MV-4-11 (cell line): Measurements from ENCODE around the gene CARS1.

Source experiments
- DNase-seq: peaks from one replicate; lab custom pipeline; 2025; lab: John Stamatoyannopoulos, UW

Gene CARS1

DNA sequence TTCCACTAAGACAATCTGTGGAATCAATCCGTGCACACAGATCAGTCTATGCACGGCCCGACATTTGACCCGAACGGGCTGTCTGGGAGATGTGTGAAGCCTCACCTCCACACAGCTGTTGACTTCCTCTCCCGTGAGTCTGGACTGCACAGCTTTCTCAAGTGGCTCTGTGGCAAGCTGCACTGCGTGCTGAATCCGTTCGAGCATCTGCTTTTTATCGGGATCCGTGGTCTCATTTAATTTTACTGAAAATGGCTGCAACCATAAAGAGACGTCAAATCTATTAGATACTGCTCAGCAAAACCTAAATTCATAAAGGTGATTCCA is 19.3 kb downstream of the CARS1 start:
- no peak for DNase-seq

DNA sequence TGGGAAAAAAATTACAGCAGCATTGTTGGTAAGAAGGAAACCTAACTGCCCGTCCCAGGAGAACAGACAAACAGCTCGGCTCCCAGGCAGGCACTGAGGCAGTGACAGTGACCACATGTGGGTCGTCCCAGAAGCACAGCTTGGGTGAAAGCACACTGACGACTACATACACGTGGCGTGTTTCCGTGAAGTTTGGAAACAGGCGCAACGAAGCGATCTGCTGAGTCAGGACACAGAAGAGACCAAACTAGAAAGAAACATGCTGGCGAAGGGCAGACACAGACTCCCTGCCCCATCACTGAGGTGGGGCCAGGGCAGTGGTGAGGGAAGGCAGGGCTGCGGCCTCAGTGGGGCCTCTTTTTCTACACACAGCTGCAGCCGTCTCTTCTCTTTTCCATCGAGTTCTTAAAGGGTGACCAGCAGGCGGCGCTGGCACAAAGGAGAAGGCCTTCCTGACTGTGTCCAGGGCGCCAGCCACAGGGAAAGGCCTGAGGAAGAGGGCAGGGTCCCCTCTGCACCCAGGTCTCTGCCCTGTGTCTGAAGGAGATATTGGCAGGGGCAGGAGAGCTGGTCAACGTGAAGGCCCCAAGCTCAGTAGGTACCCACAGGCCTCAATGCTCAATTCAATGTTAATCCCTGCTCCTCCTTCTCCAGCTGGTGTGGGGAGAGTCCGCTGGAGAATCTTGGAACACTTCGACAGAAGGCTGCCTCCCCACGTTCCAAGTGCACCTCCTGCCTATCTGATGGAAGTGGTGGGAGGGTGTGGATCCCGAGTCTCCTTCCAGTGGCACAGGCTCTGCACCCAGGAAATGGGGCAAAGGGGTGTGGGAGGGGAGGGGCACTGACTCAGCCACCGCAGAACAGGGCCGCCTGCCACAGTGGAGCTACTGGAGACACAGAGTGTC is 19.9 kb downstream of the CARS1 start:
- peak; percentile 66 for DNase-seq

DNA sequence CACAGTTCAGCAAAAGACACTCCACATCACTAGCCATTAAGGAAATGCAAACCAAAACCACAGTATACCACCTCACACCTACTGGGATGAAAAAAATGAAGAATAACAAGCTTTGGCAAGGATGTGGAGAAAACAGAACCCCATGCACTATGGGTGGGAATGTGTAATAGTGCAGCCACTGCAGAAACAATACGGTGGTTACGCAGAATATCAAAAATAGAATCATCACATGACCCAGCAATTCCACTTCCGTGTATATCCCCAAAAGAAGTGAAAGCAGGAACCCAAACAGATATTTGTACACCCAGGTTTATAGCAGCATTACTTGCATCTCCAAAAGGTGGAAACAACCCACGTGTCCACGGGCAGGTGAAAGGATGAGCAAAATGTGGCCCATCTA is 20.8 kb downstream of the CARS1 start:
- DNase-seq: peak; percentile 83

DNA sequence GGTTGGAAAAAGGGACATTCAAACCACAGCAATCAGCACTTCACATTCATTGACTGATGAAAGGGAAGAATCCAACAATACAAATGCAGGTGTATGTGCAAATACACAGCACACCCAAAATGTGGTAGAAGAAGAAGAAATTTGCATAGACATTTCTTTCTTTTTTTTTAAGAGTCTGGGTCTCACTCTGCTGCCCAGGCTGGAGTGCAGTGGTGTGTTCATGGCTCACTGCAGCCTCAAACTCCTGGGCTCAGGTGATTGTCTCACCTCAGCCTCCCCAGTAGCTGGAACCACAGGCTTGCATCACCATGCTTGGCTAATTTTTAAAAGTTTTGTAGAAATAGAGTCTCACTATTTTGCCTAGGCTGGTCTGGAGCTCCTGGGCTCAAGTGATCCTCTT is 21.9 kb downstream of the CARS1 start:
- no peak for DNase-seq

DNA sequence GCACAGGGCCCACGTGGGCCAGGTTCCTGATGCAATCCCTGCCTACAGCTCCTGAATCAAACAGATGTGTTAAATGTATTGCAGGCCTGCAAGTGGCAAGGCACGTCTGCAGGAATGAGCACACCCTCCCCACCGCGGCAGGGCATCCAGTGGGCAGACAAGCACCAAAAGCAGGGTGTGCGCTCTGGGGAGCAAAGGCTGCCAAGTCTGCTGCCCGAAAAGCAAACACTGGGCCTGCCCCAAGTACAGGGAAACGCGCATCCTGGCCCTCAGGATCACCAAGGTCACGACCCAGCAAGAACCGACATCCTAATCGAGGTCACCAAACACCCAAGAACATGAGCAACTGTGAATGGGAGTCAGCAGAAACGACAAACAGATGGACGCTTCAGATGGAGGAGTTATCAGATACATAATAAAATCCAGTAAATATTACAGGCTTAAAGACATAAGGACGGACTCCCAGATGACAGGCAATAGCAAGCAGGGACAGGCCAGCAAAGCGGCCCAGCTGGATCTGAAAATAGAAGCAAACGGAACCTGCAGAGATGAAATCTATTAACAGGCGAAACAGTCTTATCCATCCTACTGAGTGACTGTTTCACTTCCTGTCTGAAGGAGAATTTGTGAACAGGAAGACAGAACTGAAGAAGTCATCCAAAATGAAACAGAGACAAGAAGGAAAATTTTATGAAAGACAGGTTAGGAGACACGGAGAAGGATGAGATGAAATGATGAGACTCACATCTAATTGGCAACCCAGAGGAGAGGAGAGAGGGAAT is 26.7 kb downstream of the CARS1 start:
- DNase-seq: peak; percentile 83

DNA sequence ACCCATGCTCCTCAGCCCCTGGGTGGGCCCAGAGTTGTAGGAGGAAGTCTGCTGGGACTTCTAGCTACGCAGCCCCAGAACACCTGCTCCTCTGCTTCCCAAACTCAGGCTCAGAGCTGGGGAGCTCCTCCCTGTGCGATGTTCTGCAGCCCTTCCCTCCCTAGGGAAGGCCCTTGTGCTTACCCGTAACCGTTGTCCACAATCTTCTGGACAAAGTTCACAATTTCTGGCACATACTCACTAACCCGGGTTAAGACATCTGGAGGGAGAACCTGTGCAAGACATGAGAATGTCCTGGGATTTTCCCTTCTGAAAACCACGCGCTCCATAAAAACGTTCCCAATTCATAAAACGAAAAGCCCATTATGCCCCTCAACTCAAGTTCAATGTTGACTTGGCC is 28.4 kb downstream of the CARS1 start:
- DNase-seq: no peak

DNA sequence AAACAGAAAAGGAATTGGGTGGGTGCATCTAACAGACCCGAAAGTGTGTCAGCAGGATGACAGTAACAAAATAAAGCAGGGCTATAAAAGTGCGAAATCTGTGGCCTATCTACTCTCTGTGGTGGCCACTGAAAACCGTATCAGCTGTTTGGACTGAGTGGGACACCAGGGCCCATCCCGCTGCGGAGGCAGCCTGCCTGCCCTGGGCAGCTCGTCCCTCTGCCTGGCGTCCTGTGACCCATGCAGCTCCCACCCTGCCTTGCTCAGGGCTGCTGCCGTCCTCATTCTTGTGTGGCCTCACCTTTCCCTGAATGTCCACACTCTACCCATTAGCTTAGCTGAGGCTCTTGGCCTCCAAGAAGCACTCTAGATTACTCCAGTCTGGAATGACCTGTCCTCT is 30.4 kb downstream of the CARS1 start:
- DNase-seq: no peak

DNA sequence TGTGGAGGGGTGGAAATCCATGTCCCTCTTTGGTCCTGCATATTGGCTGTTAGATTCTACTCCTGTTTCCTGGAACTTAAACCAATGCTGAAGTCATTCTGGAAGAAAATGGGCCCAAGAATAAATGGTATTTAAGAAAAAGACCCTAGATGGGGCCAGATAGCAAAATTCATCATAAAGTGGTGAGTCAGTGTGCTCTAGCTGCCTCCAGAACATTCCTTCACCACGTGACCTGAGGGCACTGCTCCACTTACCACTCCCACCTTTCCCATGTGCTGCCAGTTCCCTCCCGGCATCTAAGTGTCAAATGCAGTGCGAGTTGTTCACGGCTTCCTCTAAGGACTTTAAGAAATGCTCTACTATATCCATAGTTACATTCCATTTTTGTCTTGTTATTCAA is 34.2 kb downstream of the CARS1 start:
- DNase-seq: no peak

DNA sequence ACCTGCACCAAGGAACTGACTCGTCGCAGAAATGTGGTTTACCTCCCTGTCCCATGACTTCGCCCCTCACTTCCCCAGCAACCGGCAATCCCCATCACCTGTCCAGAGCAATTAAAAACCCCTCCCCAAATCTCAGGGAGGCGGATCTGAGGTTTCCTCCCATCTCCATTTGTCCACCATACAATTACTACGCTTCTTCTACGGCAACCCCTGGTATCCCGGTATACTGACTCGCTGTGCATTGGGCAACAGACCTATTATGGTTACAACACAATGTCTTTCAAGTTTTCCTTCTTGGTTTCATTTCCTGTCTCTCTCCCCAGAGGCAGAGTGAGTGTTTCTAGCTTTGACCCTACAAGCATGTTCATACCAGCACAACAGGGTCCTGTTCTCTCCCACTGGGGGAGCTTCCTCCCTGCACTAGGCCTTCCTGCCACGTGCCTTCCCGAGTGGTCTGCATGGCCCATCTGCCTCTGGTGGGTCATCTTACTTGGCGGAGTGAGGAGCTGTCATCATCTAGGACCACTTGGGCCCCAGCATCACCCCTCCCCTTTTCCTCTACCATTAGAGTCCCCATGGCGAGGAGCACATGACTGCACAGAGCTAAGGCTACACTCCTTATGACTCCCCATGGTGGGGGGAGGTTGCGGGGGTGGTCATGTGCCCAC is 34.8 kb downstream of the CARS1 start:
- peak; percentile 98 for DNase-seq

DNA sequence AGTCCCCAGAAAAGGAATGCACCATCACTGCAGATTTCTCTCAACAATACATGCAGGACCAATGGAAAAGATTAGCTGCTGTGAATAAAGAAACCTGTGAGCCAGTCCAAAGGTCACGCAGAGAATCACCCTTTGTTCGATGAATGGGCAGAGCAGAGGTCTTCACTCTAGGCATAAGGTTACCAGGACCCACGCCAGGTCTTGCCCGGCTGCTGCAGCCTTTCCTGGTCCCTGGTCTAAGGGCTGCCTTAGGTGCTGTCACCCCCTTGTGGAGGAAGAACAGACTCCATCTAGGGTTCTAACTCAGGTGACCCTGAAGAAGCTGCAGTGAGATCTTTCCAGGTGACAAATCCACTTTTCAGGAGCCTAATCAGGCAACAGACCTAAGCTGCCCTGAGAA is 36.1 kb downstream of the CARS1 start:
- DNase-seq: peak; percentile 3

DNA sequence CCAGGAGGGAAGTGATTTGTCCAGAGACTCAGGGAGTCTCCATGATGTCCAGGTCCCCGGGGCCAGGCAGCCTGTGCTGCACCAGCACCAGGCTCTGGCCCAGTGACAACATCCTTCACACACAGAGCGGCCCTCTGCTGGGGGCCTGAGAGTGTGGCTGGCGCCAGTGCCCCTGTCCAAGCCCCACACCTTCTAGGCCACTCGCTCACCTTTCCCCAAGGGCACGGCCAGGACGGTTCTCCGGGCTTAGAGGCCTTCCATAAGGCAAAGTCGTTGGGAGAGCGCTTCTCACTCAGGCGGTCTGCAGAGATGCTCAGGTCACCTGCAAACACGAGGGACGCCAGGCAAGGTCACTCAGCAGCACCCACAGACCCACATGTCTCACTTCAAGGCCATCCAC is 37.2 kb downstream of the CARS1 start:
- DNase-seq: no peak

DNA sequence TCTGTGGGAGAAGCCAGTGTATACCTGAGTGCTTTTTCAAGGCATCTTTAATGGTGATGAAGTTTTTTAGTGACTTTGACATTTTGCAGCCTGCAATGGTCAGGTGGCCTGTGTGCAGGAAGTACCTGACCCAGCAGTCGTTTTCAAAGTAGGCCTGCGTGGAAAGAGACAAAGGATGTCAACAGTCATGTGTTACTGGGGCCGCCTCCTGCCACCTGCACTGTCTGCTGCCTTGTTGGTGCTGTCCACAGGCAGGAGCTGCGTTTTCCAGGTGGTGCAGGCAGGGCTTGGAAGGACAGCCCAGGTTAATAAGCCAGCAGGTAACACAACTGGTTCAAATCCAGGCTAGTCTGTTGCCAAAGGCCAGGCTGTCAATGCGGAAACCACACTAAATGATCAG is 38.6 kb downstream of the CARS1 start:
- no peak for DNase-seq

DNA sequence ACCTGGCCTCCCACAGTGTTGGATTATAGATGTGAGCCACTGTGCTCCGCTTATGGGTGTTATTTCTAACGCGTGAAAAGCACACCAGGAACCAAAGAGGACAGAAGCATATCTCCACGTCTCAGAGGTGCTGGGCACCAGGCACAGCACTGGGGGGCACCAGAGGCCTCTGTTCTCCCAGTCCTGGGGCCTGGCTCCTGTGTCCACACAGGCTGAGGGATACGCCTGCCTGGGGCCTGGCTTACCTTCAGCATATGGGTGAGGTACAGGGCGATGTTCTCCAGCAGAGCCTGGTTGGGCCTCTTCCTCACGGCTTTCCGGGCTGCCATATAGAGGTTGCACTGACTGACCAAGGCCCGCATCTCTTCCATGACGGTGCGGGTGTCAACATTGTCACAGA is 40.4 kb downstream of the CARS1 start:
- DNase-seq: no peak

DNA sequence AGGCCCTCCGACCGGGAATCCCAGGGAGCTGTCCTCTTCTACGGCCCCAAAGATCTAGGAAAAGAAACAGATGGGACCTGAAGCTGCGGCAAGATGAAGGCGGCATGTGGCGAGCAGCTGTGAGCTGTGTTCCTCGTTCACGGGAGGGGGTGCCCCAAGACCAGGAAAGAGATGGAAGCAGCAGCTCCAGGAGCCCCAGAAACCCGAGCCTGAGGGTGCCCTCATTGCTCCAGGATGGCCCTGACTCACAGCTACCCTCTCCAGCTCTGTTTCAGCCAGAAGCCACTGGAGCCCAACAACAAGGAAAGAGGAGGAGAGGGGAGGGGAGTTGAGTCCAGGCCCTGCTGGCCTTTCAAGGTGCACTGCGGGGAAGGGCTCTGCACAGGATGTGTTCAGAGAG is 41.4 kb downstream of the CARS1 start:
- DNase-seq: peak; percentile 70

DNA sequence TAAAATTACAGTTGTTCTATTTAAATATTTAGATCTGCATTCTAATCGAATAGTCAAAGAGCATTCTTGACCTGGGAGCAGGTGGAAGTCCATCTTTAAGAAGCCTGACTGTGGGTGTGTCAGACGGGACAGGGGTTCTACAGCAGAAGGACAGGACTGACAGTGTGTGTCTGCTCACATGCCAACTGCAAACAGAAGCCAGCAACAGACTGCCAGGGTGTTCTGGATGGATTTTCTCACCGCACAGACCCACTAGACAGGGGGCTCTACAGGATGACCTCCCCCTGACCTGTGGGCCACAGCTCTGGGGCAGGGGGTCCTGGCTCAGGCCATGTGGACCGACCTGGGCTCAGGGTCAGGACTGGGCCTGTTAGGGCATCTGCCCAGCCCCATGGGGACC is 42.3 kb downstream of the CARS1 start:
- DNase-seq: no peak

DNA sequence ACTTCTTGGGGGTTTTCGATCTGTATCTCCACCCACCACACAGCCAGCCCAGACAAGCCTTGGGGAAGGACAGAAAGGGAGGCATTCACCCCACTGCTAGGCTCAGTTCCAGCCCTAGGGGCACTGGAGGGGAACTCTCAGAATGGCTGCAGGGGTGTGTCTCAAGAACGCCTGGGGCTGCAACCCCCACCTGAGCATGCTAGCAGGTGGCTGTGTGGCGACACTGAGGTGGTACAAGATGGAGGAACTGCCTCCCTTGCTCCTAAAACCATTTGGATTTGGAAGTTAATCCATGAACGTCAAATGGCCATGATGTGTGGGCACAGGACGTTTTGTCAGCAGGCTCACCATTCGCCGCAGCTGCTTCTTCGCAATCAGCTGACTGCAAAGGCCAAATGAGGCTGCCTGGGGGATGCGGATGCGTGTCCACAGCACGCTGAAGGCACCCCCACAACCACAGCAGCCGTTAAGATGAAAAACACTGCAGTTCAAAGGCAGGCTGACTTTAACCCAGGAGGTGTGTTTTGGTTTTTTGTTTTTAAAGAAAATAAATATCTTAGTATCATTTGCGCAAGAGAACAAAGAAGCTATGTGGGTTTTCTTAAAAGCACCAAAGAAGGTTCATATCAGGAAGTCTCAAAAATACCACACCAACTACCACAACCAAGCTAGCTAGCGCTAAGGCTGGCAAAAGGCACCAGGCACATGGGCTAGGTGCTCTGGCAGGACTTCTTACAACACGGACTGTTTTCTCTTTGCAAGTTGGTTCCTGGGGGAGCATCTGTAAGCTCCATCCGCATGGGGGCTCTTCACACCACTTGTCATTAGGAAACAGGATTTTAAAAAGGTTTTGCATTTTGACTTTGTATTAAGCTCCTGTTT is 42.9 kb downstream of the CARS1 start:
- peak; percentile 71 for DNase-seq

DNA sequence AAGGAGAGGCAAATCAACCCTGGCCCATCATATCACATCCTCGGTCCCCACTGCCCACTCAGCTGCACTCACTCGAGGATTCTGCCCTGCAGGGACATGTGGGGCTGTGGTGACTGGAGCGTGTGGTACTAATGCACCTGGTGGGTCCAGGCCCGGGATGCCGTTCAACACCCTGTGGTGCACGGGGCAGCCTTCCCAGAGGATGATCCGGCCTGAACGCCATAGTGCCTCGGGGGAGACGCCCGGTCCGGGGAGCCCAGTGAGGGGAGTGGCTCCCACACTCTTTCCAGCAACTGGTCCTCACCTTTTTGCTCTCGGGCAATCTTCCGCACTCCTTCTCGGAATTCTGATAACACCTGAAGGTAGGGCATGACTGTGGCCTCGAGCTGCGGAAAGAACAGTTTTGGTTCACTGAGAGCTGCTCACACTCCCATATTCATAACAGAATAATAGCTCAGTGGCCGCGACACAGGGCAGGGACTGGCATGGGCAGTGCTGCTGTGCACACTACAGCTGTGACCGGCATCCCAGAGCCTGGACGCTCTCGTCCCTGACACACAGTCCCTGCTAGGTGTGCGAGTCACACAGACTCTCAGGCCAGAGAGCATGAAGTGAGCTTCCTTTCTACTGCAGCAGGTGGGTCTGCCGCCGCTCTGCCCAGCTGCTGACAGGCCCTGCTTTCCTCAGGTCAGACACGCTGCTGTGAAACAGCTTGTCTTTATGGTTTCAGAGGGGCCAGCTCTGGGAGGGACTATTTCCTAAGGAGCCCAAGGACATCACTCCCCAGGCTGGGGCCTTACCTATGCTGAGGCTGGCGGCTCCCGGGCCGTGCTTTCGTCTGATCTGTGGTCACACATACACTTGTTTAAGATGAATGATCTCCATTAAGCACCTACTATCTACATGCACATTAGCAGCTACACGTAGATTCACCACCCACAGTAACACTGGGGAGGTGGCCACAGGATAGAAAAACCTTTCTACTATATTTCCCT is 45.0 kb downstream of the CARS1 start:
- no peak for DNase-seq

DNA sequence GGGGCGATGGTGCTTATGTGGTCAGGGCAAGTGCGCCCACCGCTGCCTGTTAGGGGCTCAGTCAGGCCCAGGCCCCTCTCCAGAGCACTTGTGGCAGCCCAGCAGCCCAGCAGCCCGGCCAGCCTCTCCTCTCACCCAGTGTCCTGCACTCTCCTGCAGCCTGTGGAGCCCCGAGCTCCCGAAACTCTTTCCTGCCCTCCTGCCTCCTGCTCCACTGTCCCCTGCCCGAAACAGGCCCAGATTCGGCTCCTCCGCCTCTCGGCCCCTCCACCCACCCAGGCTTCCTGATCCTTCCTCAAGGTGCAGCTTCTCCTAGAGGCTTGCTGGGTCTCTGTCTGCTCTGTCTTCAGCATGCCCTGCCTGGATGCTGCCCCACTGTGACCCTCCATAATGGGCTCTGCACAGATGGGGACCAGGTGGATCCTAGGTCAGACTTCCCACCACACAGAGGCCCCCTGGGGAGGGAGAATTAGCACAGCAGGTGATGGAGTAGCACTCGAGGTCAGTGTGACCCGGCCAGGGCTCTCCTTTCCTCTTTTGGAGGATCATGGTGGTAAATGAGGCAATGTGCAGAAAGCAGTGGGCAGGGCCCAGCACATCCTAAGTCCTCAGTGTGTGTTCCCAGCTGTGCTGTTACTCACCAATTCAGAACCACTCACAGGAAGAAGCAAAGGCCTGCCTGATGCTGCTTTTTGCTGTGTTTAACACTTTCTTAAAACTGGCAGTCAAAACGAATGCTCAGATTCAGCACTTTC is 46.5 kb downstream of the CARS1 start:
- DNase-seq: peak; percentile 84

DNA sequence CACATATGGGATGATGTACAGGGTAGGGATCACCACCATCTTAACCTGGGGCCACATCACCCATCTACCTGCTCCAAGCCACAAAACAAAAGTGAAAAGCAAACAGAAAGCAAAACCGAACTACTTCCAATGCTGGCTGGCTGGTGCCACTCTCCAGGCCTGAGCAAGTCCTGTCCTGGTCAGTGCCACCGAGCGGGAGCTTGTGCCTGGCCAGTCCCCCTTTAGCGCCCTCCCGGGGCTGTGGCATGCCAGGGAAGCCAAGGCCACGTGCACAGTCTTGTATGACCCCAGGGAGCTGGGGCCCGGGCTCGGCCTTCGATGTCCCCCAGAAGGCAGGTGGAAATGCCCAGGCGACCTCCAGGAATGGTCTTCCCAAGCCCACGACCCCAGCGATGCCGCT is 47.2 kb downstream of the CARS1 start:
- no peak for DNase-seq

DNA sequence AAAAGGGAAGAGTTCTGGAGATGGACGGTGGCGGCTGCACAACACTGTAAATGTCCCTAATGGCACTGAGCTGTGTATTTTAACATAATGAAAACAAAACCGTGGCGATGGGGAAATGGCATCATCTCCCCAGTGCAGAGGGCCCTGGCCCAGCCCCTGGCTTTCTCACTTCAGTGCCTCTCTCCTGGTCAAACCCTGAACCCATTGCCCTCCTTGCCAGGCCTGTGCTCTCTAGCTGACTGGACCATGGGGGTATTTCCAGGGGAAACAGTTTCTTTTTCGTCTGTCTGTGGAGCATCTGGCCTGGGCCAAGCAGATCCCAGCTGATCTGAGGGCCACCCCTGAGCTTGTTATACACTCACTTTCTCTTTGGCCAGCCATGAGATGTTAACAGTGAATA is 47.7 kb downstream of the CARS1 start:
- DNase-seq: no peak
